Kidney (tissue), 14 donors: ENCODE measurements around the gene EXOC2. TPM values are rescaled to one million over a fixed set of nuclear protein-coding genes. Genes with fewer than 3 reads are reported as not detected.
A peak's percentile ranks its signal among the peaks of the same experiment; 100 is the strongest.

ENCODE experiments used
- DNase-seq, 5 donors: peaks; one replicate each; pipeline ENCODE4 v3.0.0-alpha.2; 2013 to 2020
- FAIRE-seq: peaks from 2 replicates; lab custom pipeline; 2012; peaks lifted over from hg19 to GRCh38; lab: Jason Lieb, UNC
- H3K27ac ChIP-seq, 2 donors: one replicate each; pipeline ENCODE4 v1.7.0; 2013; ENCODE audit warnings: low read depth in 2 of 2, low read length in 2 of 2, inconsistent platforms in 1 of 2
- H3K27me3 ChIP-seq: one replicate; pipeline ENCODE4 v1.7.1; 2013; ENCODE audit warnings: low read length, inconsistent platforms; ENCODE audit not compliant: control insufficient read depth, insufficient read depth
- H3K36me3 ChIP-seq, 3 donors: one replicate each; pipeline versions ENCODE4 v1.7.0 to v1.7.1; 2013; ENCODE audit warnings: low read length in 3 of 3, control low read depth in 1 of 3, inconsistent platforms in 1 of 3; ENCODE audit not compliant: insufficient read depth in 3 of 3, control insufficient read depth in 2 of 3
- H3K4me1 ChIP-seq, 3 donors: one replicate each; pipeline versions ENCODE4 v1.7.0 to v1.7.1; 2013; ENCODE audit warnings: low read length in 3 of 3, inconsistent platforms in 1 of 3, low read depth in 1 of 3; ENCODE audit not compliant: control insufficient read depth in 2 of 3, insufficient read depth in 2 of 3
- H3K4me3 ChIP-seq, 3 donors: one replicate each; pipeline versions ENCODE4 v1.7.0 to v1.8.1; 2013; ENCODE audit warnings: low read length in 3 of 3, control low read depth in 1 of 3, inconsistent platforms in 1 of 3
- H3K9ac ChIP-seq, 3 donors: one replicate each; pipeline versions ENCODE4 v1.7.0 to v1.7.1; 2013; ENCODE audit warnings: low read length in 3 of 3, control low read depth in 1 of 3, inconsistent platforms in 1 of 3
- H3K9me3 ChIP-seq, 3 donors: one replicate each; pipeline versions ENCODE4 v1.7.0 to v1.7.1; 2013; ENCODE audit warnings: low read length in 3 of 3, control low read depth in 1 of 3, inconsistent platforms in 1 of 3; ENCODE audit not compliant: control insufficient read depth in 2 of 3, insufficient read depth in 1 of 3
- intact Hi-C: fragments of 100-400 bp; cut with DNase I; formaldehyde crosslinking; loops from one replicate; pipeline ENCODE4 v1.11.1; 2022
- polyA plus RNA-seq: library from polyadenylated mRNA; stranded (reverse); fragments of 350-450 nt; fragmentation: Illumina TruSeq; extraction: RNeasy Lipid Tissue Mini Kit (QIAGEN cat#74804); gene quantifications from one replicate; pipeline ENCODE4 v1.2.3, GENCODE V29; 2014; ENCODE audit warnings: low read depth, low replicate concordance; ENCODE audit not compliant: insufficient read depth
- total RNA-seq: library from RNA; stranded (reverse); fragmentation: NEBNext Ultra II Directional; extraction: Animal tissue kit (Norgen Biotek cat#: 25700); gene quantifications from one replicate; pipeline ENCODE4 v1.2.1, GENCODE V29; 2021
- TF ChIP-seq, protein P1 (sequence below): IDR thresholded peaks from 3 replicates; pipeline ENCODE4 v1.5.1; 2012; ENCODE audit warnings: mild to moderate bottlenecking, moderate library complexity, borderline replicate concordance; ENCODE audit not compliant: insufficient read depth; ENCODE audit errors: extremely low read depth
- donor health status: control.
- donor health status: control.
- donor health status: control.
- donor health status: control.
- donor health status: control.
- donor health status: DM: yes; HTN: yes; CAD: no.
- donor health status: Normal renal cell carcinoma (clear cell type).

Gene EXOC2
- total and polyA plus RNA-seq, 2 donors from 2014 or later = 8.6 to 21.7 TPM

DNA sequence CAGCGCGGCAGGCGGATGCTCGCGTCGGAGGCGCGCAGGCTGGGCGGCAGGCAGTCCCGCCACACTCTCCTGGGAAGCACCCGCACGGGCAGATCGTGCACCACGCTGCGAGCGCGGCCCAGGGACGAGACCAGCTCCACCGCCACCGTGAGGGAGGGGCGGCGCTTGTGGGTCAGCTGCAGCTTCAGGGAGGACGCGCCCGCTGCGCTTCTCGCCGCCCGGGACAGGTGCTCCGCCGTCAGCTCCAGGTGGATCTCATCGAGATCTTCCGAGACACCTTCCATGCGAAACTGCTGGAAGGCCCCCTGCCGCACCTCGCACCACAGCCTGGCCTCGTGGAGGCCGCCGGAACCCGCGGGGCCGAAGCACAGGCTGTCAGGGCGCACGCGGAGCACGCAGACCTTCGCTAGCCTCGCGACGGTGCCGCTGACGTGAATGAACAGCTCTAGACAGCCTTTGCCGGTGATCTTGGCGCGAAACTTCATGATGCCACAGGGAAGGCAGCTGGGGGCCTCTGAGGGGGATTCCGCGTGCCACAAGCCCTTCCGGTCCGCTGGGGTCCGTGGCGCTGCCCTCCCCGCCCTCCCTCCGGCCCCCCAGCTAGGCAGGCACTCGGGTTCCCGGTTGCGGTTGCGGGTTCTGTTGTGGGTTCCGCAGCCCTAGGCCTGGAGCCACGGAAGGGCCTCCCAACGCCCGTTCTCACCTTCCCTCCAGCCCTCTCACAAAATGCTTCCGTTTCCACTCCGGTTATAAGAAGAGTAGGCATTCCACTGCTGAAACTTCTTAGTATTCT lies 36.3 kb downstream of the EXOC2 start, which contains the start of gene HUS1B:
TSS of gene HUS1B (minus strand) at position 641 of the 793 bp plus-strand sequence. CDS start at position 485, 156 bp downstream.
- H3K4me3 ChIP-seq = no peak within 1 kb of the TSS
- intact Hi-C loops = no loop called here
- no peak for FAIRE-seq
- TF ChIP-seq, protein P1, sequence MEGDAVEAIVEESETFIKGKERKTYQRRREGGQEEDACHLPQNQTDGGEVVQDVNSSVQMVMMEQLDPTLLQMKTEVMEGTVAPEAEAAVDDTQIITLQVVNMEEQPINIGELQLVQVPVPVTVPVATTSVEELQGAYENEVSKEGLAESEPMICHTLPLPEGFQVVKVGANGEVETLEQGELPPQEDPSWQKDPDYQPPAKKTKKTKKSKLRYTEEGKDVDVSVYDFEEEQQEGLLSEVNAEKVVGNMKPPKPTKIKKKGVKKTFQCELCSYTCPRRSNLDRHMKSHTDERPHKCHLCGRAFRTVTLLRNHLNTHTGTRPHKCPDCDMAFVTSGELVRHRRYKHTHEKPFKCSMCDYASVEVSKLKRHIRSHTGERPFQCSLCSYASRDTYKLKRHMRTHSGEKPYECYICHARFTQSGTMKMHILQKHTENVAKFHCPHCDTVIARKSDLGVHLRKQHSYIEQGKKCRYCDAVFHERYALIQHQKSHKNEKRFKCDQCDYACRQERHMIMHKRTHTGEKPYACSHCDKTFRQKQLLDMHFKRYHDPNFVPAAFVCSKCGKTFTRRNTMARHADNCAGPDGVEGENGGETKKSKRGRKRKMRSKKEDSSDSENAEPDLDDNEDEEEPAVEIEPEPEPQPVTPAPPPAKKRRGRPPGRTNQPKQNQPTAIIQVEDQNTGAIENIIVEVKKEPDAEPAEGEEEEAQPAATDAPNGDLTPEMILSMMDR = no peak
- no peak within 1 kb of the TSS for H3K9ac ChIP-seq
- H3K9me3 ChIP-seq = peaks cover 0 to 10% (median 0%) of the 10 kb centered on the region in 3 donors
- no peaks in the 10 kb centered on the region for H3K4me1 ChIP-seq
- peak in 1 of 5 donors; percentile 69 for DNase-seq
- no peak within 1 kb of the TSS for H3K27ac ChIP-seq
- no peaks in the 10 kb centered on the region for H3K27me3 ChIP-seq
- H3K36me3 ChIP-seq = no peaks in the 10 kb centered on the region

DNA sequence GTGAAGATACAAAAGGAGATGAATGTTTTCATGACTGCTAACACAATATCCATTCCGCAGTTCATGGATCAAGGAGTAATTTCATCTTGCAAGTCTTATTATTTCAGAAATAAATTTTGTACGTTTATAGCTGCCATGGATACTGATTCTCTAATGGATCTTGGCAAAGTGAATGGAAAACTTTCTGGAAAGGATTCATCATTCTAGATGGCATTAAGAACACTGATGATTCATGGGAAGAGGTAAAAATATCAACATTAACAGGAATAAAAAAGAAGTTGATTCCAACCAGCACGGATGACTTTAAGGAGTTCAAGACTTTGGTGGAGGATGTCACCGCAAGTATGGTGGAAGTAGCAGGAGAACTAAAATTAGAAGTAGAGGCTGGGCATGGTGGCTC lies 38.8 kb downstream of the EXOC2 start:
- no peaks in the 10 kb centered on the region for H3K27me3 ChIP-seq
- intact Hi-C loops = no loop called here
- no peak for DNase-seq
- FAIRE-seq = no peak
- TF ChIP-seq, protein P1 = no peak
- no peak overlapping the region for H3K9ac ChIP-seq
- H3K4me1 ChIP-seq = no peaks in the 10 kb centered on the region
- H3K9me3 ChIP-seq = peaks cover 0 to 10% (median 0%) of the 10 kb centered on the region in 3 donors
- no peak overlapping the region for H3K27ac ChIP-seq
- no peaks in the 10 kb centered on the region for H3K36me3 ChIP-seq
- no peak overlapping the region for H3K4me3 ChIP-seq

DNA sequence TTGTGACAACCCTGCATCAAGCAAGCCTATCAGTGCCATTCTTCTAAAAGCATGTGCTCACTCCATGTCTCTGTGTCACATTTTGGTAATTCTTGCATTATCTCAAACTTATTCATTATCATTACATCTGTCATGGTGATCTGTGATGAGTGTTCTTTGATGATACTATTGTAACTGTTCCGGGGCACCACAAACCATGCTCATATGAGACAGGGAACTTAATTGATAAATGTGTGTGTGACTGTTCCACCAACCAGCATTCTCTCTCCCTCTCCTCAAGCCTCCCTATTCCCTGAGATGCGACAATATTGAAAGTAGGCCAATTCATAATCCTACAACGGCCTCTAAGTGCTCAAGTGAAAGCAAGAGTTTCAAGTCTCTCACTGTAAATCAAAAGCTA lies 40.1 kb downstream of the EXOC2 start:
- no peak for DNase-seq
- no peak overlapping the region for H3K27ac ChIP-seq
- FAIRE-seq = no peak
- H3K4me3 ChIP-seq = no peak overlapping the region
- H3K36me3 ChIP-seq = no peaks in the 10 kb centered on the region
- no peaks in the 10 kb centered on the region for H3K4me1 ChIP-seq
- H3K9ac ChIP-seq = no peak overlapping the region
- intact Hi-C loops = no loop called here
- TF ChIP-seq, protein P1 = no peak
- H3K9me3 ChIP-seq = peaks cover 0 to 10% (median 0%) of the 10 kb centered on the region in 3 donors
- no peaks in the 10 kb centered on the region for H3K27me3 ChIP-seq
